WI38 (cell line): ENCODE measurements around the gene ERI2.

Experiments used
- H3K4me3 ChIP-seq: 2 replicates; pipeline ENCODE4 v1.5.1; 2011; ENCODE audit warnings: low read depth, mild to moderate bottlenecking, control low read depth, low read length
- TF ChIP-seq, protein P1 (sequence below): IDR thresholded peaks from 2 replicates; pipeline ENCODE4 v1.5.1; 2012; ENCODE audit warnings: low read depth, mild to moderate bottlenecking, control low read depth, low read length

Gene ERI2

DNA sequence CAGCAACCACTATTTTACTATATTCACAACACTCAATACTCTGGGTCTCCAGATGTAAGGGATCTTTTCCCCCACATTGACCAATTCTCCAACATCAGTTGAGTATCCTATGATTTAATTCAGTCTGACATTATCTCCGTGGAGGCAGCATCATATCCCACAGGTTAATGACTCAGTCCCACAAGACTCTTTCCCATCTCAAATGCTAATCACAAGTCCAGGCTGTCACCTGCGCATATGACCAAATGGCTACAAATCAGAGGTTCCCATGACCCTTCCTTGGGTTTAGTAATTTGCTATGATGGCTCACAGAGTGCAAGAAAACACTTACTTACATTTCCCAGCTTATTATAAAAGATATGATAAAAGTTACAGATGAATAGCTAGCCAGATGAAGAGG lies 23.8 kb downstream of the ERI2 start:
- no peak overlapping the region for H3K4me3 ChIP-seq
- TF ChIP-seq, protein P1, sequence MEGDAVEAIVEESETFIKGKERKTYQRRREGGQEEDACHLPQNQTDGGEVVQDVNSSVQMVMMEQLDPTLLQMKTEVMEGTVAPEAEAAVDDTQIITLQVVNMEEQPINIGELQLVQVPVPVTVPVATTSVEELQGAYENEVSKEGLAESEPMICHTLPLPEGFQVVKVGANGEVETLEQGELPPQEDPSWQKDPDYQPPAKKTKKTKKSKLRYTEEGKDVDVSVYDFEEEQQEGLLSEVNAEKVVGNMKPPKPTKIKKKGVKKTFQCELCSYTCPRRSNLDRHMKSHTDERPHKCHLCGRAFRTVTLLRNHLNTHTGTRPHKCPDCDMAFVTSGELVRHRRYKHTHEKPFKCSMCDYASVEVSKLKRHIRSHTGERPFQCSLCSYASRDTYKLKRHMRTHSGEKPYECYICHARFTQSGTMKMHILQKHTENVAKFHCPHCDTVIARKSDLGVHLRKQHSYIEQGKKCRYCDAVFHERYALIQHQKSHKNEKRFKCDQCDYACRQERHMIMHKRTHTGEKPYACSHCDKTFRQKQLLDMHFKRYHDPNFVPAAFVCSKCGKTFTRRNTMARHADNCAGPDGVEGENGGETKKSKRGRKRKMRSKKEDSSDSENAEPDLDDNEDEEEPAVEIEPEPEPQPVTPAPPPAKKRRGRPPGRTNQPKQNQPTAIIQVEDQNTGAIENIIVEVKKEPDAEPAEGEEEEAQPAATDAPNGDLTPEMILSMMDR, result no peak

GRCh38 chr16:20781697-20782096 lies 24.6 kb downstream of the ERI2 start:
- TF ChIP-seq, protein P1, result no peak
- H3K4me3 ChIP-seq, result no peak overlapping the region

- H3K4me3 ChIP-seq, result no peak overlapping the region
- TF ChIP-seq, protein P1, result peak; percentile 86
Observed at GRCh38 chr16:20774703-20775362, 31.4 kb downstream of the ERI2 start.

GRCh38 chr16:20773679-20774078 lies 32.6 kb downstream of the ERI2 start:
- TF ChIP-seq, protein P1, result no peak
- H3K4me3 ChIP-seq, result no peak overlapping the region

DNA sequence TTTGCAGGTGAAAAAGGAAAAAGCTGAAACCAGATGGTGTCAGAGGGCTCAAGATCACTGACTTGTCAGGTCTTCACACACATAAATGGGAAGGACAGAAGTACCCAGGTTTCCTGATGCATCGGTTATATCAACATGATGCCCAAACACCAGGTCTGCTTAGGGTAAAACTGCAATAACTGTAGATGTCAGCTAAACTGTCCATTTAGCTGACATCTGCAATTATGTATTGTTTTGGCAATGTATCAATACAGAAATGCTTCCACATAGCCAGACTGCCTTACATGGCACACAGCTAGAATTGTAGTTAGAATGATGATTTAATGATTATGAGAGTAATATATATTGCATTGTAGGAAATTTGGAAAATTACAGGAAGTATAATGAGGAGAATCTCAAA lies 37.5 kb downstream of the ERI2 start:
- TF ChIP-seq, protein P1, result no peak
- no peak overlapping the region for H3K4me3 ChIP-seq

DNA sequence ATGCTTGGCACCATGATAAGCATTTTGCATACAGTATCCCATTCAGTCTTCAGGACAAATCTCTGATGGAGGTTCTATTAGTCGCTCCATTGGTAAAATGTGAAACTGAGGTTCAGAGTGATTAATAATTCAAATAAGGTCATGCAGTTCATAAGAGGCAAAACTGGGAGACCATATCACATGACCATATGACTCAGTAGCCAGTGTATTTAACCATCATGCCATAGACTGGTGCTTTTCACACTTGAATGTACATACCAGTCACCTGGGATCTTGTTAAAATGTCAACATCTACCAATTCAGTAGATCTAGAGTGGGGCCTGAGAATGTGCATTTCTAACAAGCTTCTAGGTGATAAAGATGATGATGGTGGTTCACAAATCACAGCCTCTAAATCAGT lies 38.2 kb downstream of the ERI2 start:
- TF ChIP-seq, protein P1, result no peak
- H3K4me3 ChIP-seq, result no peak overlapping the region

GRCh38 chr16:20767577-20767976 lies 38.7 kb downstream of the ERI2 start:
- no peak overlapping the region for H3K4me3 ChIP-seq
- TF ChIP-seq, protein P1, result no peak
